ENCODE results near the gene SCAMP5. TPM values are rescaled to one million over a fixed set of nuclear protein-coding genes. Genes with fewer than 3 reads are reported as not detected.
A peak's percentile ranks its signal among the peaks of the same experiment; 100 is the strongest.

Gene SCAMP5
- total RNA-seq, 2 experiments from 2014 or later = 3.9 to 4.5 TPM

GRCh38 chr15:74994685-74995084 lies 678 bp upstream of the SCAMP5 start:
- intact Hi-C loops (cut with DNase I, micrococcal nuclease) = loop anchor here (1.0 to 2.0 kb wide), 8 partner anchors 10 to 208 kb away; partner anchors contain the start of genes RPP25 (in 2 of the 2), COX5A (in 1 of the 2), CPLX3 (in 1 of the 2) and PPCDC (in 1 of the 2)
- H3K27ac Mint-ChIP-seq = no peak overlapping the region
- CTCF ChIA-PET = interaction anchor here (0.8 to 2.5 kb wide), 14 partner anchors 9 to 210 kb away, joined by 3 to 11 read pairs (median 3); partner anchors contain the start of genes MPI, PPCDC, RPP25 and ULK3
- no peak for ATAC-seq
- H3K4me1 Mint-ChIP-seq = peaks cover 16% of the 10 kb centered on the region
- no peaks in the 10 kb centered on the region for H3K36me3 Mint-ChIP-seq (ENCODE audit: low read depth)
- H3K27me3 Mint-ChIP-seq = peaks cover 9% of the 10 kb centered on the region
- H3K4me3 Mint-ChIP-seq = peak overlapping the region; percentile 69
- POLR2A ChIA-PET = interaction anchor here (1.0 to 1.5 kb wide), 4 partner anchors 29 to 207 kb away, joined by 3 to 10 read pairs (median 3); partner anchors contain the start of genes C15orf39 and PPCDC
- H3K9me3 Mint-ChIP-seq (ENCODE audit: low read depth) = no peaks in the 10 kb centered on the region
- DNase-seq = no peak

GRCh38 chr15:74995779-74996765 lies 709 bp downstream of the SCAMP5 start:
- Mint-ChIP-seq H3K36me3 (ENCODE audit: low read depth) (no peaks in the 10 kb centered on the region), H3K4me3 (peak overlapping the region; percentile 69), H3K4me1 (peaks cover 13% of the 10 kb centered on the region), H3K27ac (no peak overlapping the region), H3K27me3 (peaks cover 4% of the 10 kb centered on the region), H3K9me3 (ENCODE audit: low read depth) (no peaks in the 10 kb centered on the region)
- ChIA-PET CTCF (interaction anchor here (0.7 to 2.5 kb wide), 15 partner anchors 8 to 208 kb away, joined by 3 to 11 read pairs (median 3); partner anchors contain the start of genes C15orf39, MPI, PPCDC and RPP25), POLR2A (interaction anchor here (1.0 to 1.5 kb wide), 3 partner anchors 27 to 209 kb away, joined by 3 to 10 read pairs (median 3); partner anchors contain the start of gene PPCDC)
- ATAC-seq (no peak), DNase-seq (peak; percentile 27)
- intact Hi-C loops (cut with DNase I, micrococcal nuclease) = loop anchor here (1.0 to 2.0 kb wide), 8 partner anchors 12 to 206 kb away; partner anchors contain the start of genes RPP25 (in 2 of the 2), COX5A (in 1 of the 2), CPLX3 (in 1 of the 2) and PPCDC (in 1 of the 2)

- Mint-ChIP-seq H3K36me3 (ENCODE audit: low read depth) (no peaks in the 10 kb centered on the region), H3K27me3 (peaks cover 4% of the 10 kb centered on the region), H3K4me1 (peaks cover 13% of the 10 kb centered on the region), H3K9me3 (ENCODE audit: low read depth) (no peaks in the 10 kb centered on the region), H3K4me3 (no peak overlapping the region), H3K27ac (no peak overlapping the region)
- ATAC-seq (no peak), DNase-seq (no peak)
- intact Hi-C loops (cut with DNase I, micrococcal nuclease) = no loop called here
- ChIA-PET CTCF (interaction anchor here (2.5 kb wide), 1 partner anchor 26 kb away, joined by 8 read pairs; the partner anchor contains the start of gene PPCDC), POLR2A (no interaction called here)
Measured at GRCh38 chr15:74997141-74997540, 1.8 kb downstream of the SCAMP5 start.

- intact Hi-C loops (cut with DNase I, micrococcal nuclease) = no loop called here
- POLR2A ChIA-PET = no interaction called here
- Mint-ChIP-seq H3K36me3 (ENCODE audit: low read depth) (no peaks in the 10 kb centered on the region), H3K27me3 (peaks cover 4% of the 10 kb centered on the region), H3K27ac (no peak overlapping the region), H3K4me1 (peaks cover 13% of the 10 kb centered on the region), H3K4me3 (no peak overlapping the region), H3K9me3 (ENCODE audit: low read depth) (no peaks in the 10 kb centered on the region)
- ATAC-seq = no peak
- CTCF ChIA-PET = no interaction called here
- DNase-seq = no peak
Measured at GRCh38 chr15:74997543-74997942, 2.2 kb downstream of the SCAMP5 start.

- Mint-ChIP-seq H3K27ac (no peak overlapping the region), H3K4me3 (no peak overlapping the region), H3K9me3 (ENCODE audit: low read depth) (no peaks in the 10 kb centered on the region), H3K4me1 (peaks cover 3% of the 10 kb centered on the region), H3K36me3 (ENCODE audit: low read depth) (no peaks in the 10 kb centered on the region), H3K27me3 (peaks cover 2% of the 10 kb centered on the region)
- intact Hi-C loops (cut with DNase I, micrococcal nuclease) = no loop called here
- ChIA-PET CTCF (interaction anchor here (0.6 to 1.0 kb wide), 2 partner anchors 9 to 13 kb away, joined by 3 read pairs; no protein-coding TSS in a partner anchor), POLR2A (no interaction called here)
- ATAC-seq (no peak), DNase-seq (no peak)
Measured at GRCh38 chr15:75001310-75001709, 5.9 kb downstream of the SCAMP5 start.

- POLR2A ChIA-PET = no interaction called here
- CTCF ChIA-PET = interaction anchor here (1.0 kb wide), 1 partner anchor 14 kb away, joined by 3 read pairs; no protein-coding TSS in a partner anchor
- no peaks in the 10 kb centered on the region for H3K36me3 Mint-ChIP-seq (ENCODE audit: low read depth)
- no peak for DNase-seq
- no peak overlapping the region for H3K4me3 Mint-ChIP-seq
- no peaks in the 10 kb centered on the region for H3K9me3 Mint-ChIP-seq (ENCODE audit: low read depth)
- no peaks in the 10 kb centered on the region for H3K27me3 Mint-ChIP-seq
- intact Hi-C loops (cut with DNase I, micrococcal nuclease) = no loop called here
- no peaks in the 10 kb centered on the region for H3K4me1 Mint-ChIP-seq
- no peak overlapping the region for H3K27ac Mint-ChIP-seq
- no peak for ATAC-seq
Measured at GRCh38 chr15:75002398-75002797, 7.0 kb downstream of the SCAMP5 start.

- Mint-ChIP-seq H3K27me3 (no peaks in the 10 kb centered on the region), H3K9me3 (ENCODE audit: low read depth) (no peaks in the 10 kb centered on the region), H3K36me3 (ENCODE audit: low read depth) (no peaks in the 10 kb centered on the region), H3K4me3 (no peak overlapping the region), H3K27ac (no peak overlapping the region), H3K4me1 (peaks cover 10% of the 10 kb centered on the region)
- ChIA-PET POLR2A (no interaction called here), CTCF (interaction anchor here (0.6 kb wide), 1 partner anchor 197 kb away, joined by 3 read pairs; no protein-coding TSS in a partner anchor)
- ATAC-seq = no peak
- DNase-seq = no peak
- intact Hi-C loops (cut with DNase I, micrococcal nuclease) = no loop called here
Measured at GRCh38 chr15:75007216-75007615, 11.9 kb downstream of the SCAMP5 start.

- H3K27me3 Mint-ChIP-seq = no peaks in the 10 kb centered on the region
- no peak overlapping the region for H3K27ac Mint-ChIP-seq
- peaks cover 10% of the 10 kb centered on the region for H3K4me1 Mint-ChIP-seq
- ATAC-seq = no peak
- POLR2A ChIA-PET = no interaction called here
- H3K9me3 Mint-ChIP-seq (ENCODE audit: low read depth) = no peaks in the 10 kb centered on the region
- no peaks in the 10 kb centered on the region for H3K36me3 Mint-ChIP-seq (ENCODE audit: low read depth)
- intact Hi-C loops (cut with DNase I, micrococcal nuclease) = no loop called here
- DNase-seq = no peak
- H3K4me3 Mint-ChIP-seq = no peak overlapping the region
- CTCF ChIA-PET = no interaction called here
Measured at GRCh38 chr15:75008221-75008625, 12.9 kb downstream of the SCAMP5 start.

- ATAC-seq (no peak), DNase-seq (no peak)
- intact Hi-C loops (cut with DNase I, micrococcal nuclease) = no loop called here
- Mint-ChIP-seq H3K4me1 (peaks cover 10% of the 10 kb centered on the region), H3K27me3 (no peaks in the 10 kb centered on the region), H3K36me3 (ENCODE audit: low read depth) (no peaks in the 10 kb centered on the region), H3K9me3 (ENCODE audit: low read depth) (no peaks in the 10 kb centered on the region), H3K4me3 (no peak overlapping the region), H3K27ac (no peak overlapping the region)
- ChIA-PET POLR2A (no interaction called here), CTCF (no interaction called here)
Measured at GRCh38 chr15:75008629-75009326, 13.4 kb downstream of the SCAMP5 start.

GRCh38 chr15:75016431-75016830 lies 21.1 kb downstream of the SCAMP5 start:
- ChIA-PET POLR2A (interaction anchor here (0.6 kb wide), 1 partner anchor 27 kb away, joined by 3 read pairs; no protein-coding TSS in a partner anchor), CTCF (no interaction called here)
- H3K27ac Mint-ChIP-seq = no peak overlapping the region
- no peak overlapping the region for H3K4me3 Mint-ChIP-seq
- DNase-seq (no peak), ATAC-seq (no peak)
- H3K27me3 Mint-ChIP-seq = no peaks in the 10 kb centered on the region
- no peaks in the 10 kb centered on the region for H3K4me1 Mint-ChIP-seq
- H3K36me3 Mint-ChIP-seq (ENCODE audit: low read depth) = no peaks in the 10 kb centered on the region
- H3K9me3 Mint-ChIP-seq (ENCODE audit: low read depth) = no peaks in the 10 kb centered on the region
- intact Hi-C loops (cut with DNase I, micrococcal nuclease) = no loop called here

GRCh38 chr15:75019916-75020315 lies 24.6 kb downstream of the SCAMP5 start:
- no peaks in the 10 kb centered on the region for H3K27me3 Mint-ChIP-seq
- no peak overlapping the region for H3K4me3 Mint-ChIP-seq
- intact Hi-C loops (cut with DNase I, micrococcal nuclease) = loop anchor here (5.0 to 10.0 kb wide), 3 partner anchors 323 to 665 kb away; partner anchors contain the start of genes EDC3 (in 1 of the 2) and SIN3A (in 1 of the 2)
- DNase-seq = no peak
- H3K36me3 Mint-ChIP-seq (ENCODE audit: low read depth) = no peaks in the 10 kb centered on the region
- no peak for ATAC-seq
- H3K27ac Mint-ChIP-seq = no peak overlapping the region
- POLR2A ChIA-PET = no interaction called here
- H3K9me3 Mint-ChIP-seq (ENCODE audit: low read depth) = no peaks in the 10 kb centered on the region
- CTCF ChIA-PET = interaction anchor here (0.7 to 0.8 kb wide), 2 partner anchors 10 to 106 kb away, joined by 3 read pairs; no protein-coding TSS in a partner anchor
- H3K4me1 Mint-ChIP-seq = peaks cover 8% of the 10 kb centered on the region
